ENCODE results near the gene ZNF277.
"Not testable (repeated sequence)": the region's sequence is repeated elsewhere in the genome, so short reads cannot be mapped to it uniquely, and the experiment has no call there.

The ZNF277 gene

DNA sequence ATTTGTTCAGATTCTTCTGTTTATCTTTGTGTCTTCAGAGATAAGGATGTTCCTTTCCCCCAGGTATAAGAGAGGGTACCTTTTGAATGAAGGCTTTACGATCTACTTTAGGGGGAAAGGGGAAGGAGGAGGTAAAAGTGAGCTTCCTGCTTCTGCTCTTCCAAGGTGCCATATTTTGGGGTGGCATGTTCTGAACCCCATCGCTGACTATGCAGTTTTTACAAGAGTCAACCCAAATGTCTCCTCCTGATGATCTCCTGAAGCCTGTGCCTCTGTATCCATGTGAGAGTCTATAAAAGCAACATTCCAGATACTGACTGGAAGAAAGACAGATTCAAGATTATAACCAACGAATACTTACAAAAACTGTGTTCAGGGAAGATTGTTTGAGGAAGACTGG is 102.5 kb downstream of the ZNF277 start:
- TF ChIP-seq, protein P1, sequence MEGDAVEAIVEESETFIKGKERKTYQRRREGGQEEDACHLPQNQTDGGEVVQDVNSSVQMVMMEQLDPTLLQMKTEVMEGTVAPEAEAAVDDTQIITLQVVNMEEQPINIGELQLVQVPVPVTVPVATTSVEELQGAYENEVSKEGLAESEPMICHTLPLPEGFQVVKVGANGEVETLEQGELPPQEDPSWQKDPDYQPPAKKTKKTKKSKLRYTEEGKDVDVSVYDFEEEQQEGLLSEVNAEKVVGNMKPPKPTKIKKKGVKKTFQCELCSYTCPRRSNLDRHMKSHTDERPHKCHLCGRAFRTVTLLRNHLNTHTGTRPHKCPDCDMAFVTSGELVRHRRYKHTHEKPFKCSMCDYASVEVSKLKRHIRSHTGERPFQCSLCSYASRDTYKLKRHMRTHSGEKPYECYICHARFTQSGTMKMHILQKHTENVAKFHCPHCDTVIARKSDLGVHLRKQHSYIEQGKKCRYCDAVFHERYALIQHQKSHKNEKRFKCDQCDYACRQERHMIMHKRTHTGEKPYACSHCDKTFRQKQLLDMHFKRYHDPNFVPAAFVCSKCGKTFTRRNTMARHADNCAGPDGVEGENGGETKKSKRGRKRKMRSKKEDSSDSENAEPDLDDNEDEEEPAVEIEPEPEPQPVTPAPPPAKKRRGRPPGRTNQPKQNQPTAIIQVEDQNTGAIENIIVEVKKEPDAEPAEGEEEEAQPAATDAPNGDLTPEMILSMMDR (conservative IDR thresholded peaks at IDR 0.05; ENCODE audit: low read depth, low read length): no peak
- no peak for DNase-seq (ENCODE audit: low read depth)
- H3K4me3 ChIP-seq (ENCODE audit: low read depth, low read length): no peak overlapping the region

DNA sequence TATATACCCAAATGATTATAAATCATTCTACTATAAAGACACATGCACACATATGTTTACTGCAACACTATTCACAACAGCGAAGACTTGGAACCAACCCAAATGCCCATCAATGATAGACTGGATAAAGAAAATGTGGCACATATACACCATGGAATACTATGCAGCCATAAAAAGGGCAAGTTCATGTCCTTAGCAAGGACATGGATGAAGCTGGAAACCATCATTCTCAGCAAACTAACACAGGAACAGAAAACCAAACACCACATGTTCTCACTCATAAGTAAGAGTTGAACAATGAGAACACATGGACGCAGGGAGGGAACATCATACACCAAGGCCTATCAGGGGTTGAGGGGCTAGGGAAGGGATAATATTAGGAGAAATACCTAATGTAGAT is 110.3 kb downstream of the ZNF277 start:
- not testable (repeated sequence) for DNase-seq (ENCODE audit: low read depth); H3K4me3 ChIP-seq (ENCODE audit: low read depth, low read length)

DNA sequence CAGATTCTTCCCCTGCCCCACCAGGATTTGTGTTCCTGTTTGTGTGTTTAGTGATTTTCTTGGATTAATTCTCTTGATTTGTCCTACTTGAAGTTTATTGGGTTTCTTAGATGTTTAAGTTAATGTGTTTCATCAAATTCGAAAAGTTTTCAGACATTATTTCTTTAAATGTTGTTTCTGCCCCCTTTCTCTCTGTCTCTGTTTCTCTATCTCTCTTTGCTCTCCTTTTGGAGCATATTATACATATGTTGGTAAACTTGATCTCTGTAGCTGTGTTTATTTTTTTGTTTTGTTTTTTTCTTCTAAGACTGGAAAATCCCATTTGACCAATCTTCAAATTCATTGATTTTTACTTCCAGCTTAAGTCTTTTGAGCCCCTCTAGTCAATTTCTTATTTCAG is 115.6 kb downstream of the ZNF277 start:
- no peak for DNase-seq (ENCODE audit: low read depth)
- H3K4me3 ChIP-seq (ENCODE audit: low read depth, low read length): no peak overlapping the region
- TF ChIP-seq, protein P1 (conservative IDR thresholded peaks at IDR 0.05; ENCODE audit: low read depth, low read length): no peak

DNA sequence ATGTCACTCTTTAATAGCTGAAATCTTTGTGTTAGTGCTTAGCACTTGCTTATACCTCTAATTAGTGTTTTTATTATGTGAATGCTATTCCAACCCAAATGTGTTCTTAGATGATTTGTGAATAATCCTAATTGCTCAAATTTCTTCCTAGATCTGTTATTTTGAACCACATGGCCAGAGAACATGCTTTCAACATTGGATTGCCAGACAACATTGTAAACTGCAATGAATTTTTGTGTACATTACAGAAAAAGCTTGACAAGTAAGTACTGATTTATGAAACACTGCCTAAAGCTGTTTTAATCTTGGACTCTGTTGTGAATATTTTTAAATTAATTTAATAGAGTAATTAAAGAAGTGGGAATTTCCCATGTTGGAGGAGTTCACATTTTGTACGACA is 121.1 kb downstream of the ZNF277 start:
- TF ChIP-seq, protein P1 (conservative IDR thresholded peaks at IDR 0.05; ENCODE audit: low read depth, low read length): no peak
- DNase-seq (ENCODE audit: low read depth): no peak
- no peak overlapping the region for H3K4me3 ChIP-seq (ENCODE audit: low read depth, low read length)

DNA sequence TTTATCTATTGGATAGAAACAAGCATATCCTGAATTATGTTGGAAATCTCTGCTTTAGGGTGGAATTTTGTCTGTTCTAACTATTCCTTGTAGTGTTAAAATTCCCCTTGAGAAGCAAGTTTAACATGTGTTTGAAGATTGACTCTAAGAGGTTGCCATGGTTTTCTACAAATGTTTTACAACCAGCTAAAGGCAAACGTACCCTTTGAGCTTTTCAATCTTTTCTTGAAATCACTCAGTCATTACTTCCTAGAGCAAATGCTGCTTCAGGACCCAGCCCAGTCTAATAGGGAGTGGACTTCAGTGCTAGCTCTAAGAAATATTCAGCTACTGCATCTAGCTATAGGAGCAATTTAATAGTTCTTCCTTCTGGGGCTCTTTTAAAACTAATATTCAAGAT is 125.0 kb downstream of the ZNF277 start:
- TF ChIP-seq, protein P1 (conservative IDR thresholded peaks at IDR 0.05; ENCODE audit: low read depth, low read length): no peak
- no peak overlapping the region for H3K4me3 ChIP-seq (ENCODE audit: low read depth, low read length)
- DNase-seq (ENCODE audit: low read depth): no peak

DNA sequence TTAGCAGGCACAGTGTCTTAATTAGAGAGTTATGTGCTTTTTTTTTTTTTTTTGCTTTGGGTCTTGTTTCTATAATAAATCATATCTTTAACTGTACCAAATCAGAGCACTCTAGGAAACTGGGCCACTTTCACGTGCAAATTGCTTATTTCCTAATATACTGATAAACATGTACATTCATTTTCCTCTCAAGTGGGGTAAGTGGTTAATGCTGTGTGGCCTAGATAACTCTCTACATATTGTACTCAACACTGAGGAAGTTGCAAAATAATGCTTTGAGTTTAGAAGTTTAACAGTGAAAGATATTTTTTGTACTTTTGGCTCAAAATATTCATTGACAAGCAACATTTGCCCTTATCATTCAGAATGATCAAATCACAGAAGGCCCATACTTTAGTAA is 127.9 kb downstream of the ZNF277 start:
- H3K4me3 ChIP-seq (ENCODE audit: low read depth, low read length): no peak overlapping the region
- TF ChIP-seq, protein P1 (conservative IDR thresholded peaks at IDR 0.05; ENCODE audit: low read depth, low read length): no peak
- no peak for DNase-seq (ENCODE audit: low read depth)

DNA sequence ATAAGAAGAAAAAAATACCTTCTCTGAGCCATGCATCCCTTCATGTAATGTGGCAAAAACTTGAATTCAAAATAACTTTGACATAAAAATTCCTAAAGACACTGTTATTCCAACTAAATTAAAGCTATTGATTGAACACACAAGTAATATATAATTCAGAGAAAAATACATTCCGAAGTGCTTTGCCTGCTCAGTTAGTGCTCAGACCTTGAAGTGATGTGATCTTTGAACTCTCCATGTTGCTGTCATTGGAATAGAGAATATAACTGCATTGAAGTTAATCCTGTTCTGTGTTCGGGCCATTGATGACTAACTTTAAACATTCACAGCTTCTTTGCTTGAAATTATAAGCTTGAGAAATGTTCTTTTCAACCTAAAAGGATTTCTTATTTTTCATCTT is 129.8 kb downstream of the ZNF277 start:
- no peak overlapping the region for H3K4me3 ChIP-seq (ENCODE audit: low read depth, low read length)
- TF ChIP-seq, protein P1 (conservative IDR thresholded peaks at IDR 0.05; ENCODE audit: low read depth, low read length): no peak

More for the DNA sequence above, 129.8 kb downstream of the ZNF277 start:
- DNase-seq (ENCODE audit: low read depth): no peak

Data from choroid plexus epithelial cell (primary cell).